ENCODE measurements around the gene DLST.

- TF ChIP-seq CTCF (IDR thresholded peaks at IDR 0.05 in 4 of 5, conservative IDR thresholded peaks at IDR 0.05 in 1 of 5) (no peak), POLR2A (IDR thresholded peaks at IDR 0.05) (no peak)
These were observed 48.9 kb upstream of the DLST start for GRCh38 chr14:74832849-74833248.

Measured in gastrocnemius medialis (tissue), 4 donors.